Stimulated activated CD4-positive, alpha-beta T cell treated with anti-CD3 and anti-CD28 coated beads, Interleukin-15, amount 100 ng/mL, for 48 hours (primary cell): ENCODE results near the gene TP53I3.
"Not testable (repeated sequence)": the region's sequence is repeated elsewhere in the genome, so short reads cannot be mapped to it uniquely, and the experiment has no call there.

Experiments used
- DNase-seq, 2 donors: peaks; one replicate each; pipeline ENCODE4 v3.0.0-alpha.2; 2020; ENCODE audit warnings: low read depth in 2 of 2

Gene TP53I3

GRCh38 chr2:24084386-24085199 lies at the start of gene TP53I3:
Gene TP53I3, minus strand, starts transcription at chr2:24084834. Its CDS starts 508 bp downstream, at chr2:24084326.
- DNase-seq = peak; percentile 52 to 78

- no peak for DNase-seq
Observed at GRCh38 chr2:24132543-24132942, 47.9 kb upstream of the TP53I3 start.

GRCh38 chr2:24125956-24126355 lies 41.3 kb upstream of the TP53I3 start:
- DNase-seq = no peak

- DNase-seq = peak in 1 of 2 donors; percentile 1
Observed at GRCh38 chr2:24123922-24124580, 39.4 kb upstream of the TP53I3 start.

GRCh38 chr2:24123195-24123921 lies 38.7 kb upstream of the TP53I3 start, which contains the start of the genes FAM228B and PFN4:
Gene FAM228B, plus strand, starts transcription at chr2:24123469. Its CDS starts 893 bp downstream, at chr2:24124362.
Gene PFN4, minus strand, starts transcription at chr2:24123334. Its CDS starts 799 bp downstream, at chr2:24122535.
- DNase-seq = peak; percentile 41 to 52

- DNase-seq = no peak
Observed at GRCh38 chr2:24122366-24123194, 37.9 kb upstream of the TP53I3 start.

- no peak for DNase-seq
Observed at GRCh38 chr2:24121469-24121868, 36.8 kb upstream of the TP53I3 start.

- DNase-seq = no peak
Observed at GRCh38 chr2:24121066-24121465, 36.4 kb upstream of the TP53I3 start.

GRCh38 chr2:24117902-24118301 lies 33.3 kb upstream of the TP53I3 start:
- DNase-seq = no peak

- no peak for DNase-seq
Observed at GRCh38 chr2:24115057-24115456, 30.4 kb upstream of the TP53I3 start.

GRCh38 chr2:24111407-24111901 lies 26.8 kb upstream of the TP53I3 start:
- no peak for DNase-seq

- no peak for DNase-seq
Observed at GRCh38 chr2:24110660-24111303, 26.1 kb upstream of the TP53I3 start.

- not testable (repeated sequence) for DNase-seq
Observed at GRCh38 chr2:24109431-24109830, 24.8 kb upstream of the TP53I3 start.

- DNase-seq = no peak
Observed at GRCh38 chr2:24107336-24107735, 22.7 kb upstream of the TP53I3 start.

GRCh38 chr2:24106786-24107185 lies 22.2 kb upstream of the TP53I3 start:
- no peak for DNase-seq

- no peak for DNase-seq
Observed at GRCh38 chr2:24105816-24106215, 21.2 kb upstream of the TP53I3 start.

- DNase-seq = no peak
Observed at GRCh38 chr2:24104906-24105305, 20.3 kb upstream of the TP53I3 start.

GRCh38 chr2:24104110-24104650 lies 19.5 kb upstream of the TP53I3 start:
- DNase-seq = no peak

- DNase-seq = no peak
Observed at GRCh38 chr2:24102677-24103076, 18.0 kb upstream of the TP53I3 start.

- DNase-seq = no peak
Observed at GRCh38 chr2:24101992-24102391, 17.4 kb upstream of the TP53I3 start.
